Measurements from ENCODE around the gene PLXNA1.

DNA sequence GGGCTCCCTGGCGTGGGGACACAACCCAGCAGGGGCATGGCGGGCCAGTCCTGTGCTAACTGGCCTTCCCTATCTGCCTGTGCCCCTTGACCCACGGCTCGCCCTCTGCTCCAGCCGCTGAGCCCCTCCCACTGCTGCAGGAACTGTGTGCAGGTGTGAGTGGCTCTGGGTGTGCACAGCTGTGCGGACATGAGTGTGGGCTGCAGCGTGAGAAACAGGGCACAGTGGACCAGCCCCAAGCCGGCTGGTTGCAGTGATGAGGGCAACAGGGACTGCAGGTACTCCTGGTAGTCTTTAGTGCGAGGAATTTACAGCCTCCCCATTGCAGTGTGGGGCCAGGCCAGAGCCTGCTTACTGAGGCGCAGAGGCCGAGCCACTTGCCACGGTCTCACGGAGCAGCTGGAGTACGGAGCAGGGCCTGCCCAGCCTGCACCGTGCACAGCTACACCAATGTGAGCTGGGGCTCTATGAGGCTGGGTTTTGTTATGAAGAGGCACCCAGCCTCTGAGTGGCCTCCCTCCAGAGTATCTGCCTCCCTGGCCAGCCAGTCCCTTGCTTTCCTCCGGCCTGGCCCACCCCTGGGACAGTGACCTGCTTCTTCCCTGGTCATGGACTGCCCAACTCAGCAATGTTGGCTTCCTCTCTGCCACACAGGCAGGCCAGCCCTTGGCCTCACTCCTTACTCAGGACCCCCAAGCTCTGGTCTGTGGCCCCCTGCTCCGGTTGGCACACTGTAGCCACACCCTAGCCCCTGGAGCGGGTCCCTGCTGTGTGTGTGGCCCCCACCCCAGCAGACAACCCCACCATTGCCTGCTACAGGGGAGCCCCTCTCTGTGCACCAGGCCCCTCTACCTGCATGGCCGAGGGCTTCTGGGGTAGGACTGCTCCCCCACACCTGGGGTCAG lies 47.8 kb downstream of the PLXNA1 start:
- TF ChIP-seq, protein P1, sequence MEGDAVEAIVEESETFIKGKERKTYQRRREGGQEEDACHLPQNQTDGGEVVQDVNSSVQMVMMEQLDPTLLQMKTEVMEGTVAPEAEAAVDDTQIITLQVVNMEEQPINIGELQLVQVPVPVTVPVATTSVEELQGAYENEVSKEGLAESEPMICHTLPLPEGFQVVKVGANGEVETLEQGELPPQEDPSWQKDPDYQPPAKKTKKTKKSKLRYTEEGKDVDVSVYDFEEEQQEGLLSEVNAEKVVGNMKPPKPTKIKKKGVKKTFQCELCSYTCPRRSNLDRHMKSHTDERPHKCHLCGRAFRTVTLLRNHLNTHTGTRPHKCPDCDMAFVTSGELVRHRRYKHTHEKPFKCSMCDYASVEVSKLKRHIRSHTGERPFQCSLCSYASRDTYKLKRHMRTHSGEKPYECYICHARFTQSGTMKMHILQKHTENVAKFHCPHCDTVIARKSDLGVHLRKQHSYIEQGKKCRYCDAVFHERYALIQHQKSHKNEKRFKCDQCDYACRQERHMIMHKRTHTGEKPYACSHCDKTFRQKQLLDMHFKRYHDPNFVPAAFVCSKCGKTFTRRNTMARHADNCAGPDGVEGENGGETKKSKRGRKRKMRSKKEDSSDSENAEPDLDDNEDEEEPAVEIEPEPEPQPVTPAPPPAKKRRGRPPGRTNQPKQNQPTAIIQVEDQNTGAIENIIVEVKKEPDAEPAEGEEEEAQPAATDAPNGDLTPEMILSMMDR (conservative IDR thresholded peaks at IDR 0.05; ENCODE audit: low read length) = no peak
- TF ChIP-seq EZH2phosphoT487 (IDR thresholded peaks at IDR 0.05; ENCODE audit: borderline replicate concordance) = no peak

Data from Loucy (cell line).